GM13976 (cell line): ENCODE results near the gene CCDC27.

ENCODE experiments used
- DNase-seq: peaks from one replicate; pipeline ENCODE4 v3.0.0; 2012; ENCODE audit warnings: low spot score
- in situ Hi-C: fragments of 300-500 bp; cut with MboI; formaldehyde crosslinking; loops from one replicate; pipeline ENCODE4 v1.12.0; 2022; ENCODE audit warnings: low sequenced_read_pairs, mixed read lengths, inconsistent platforms; ENCODE audit not compliant: unreplicated experiment
- TF ChIP-seq, protein P1 (sequence below): IDR thresholded peaks from 2 replicates; pipeline ENCODE4 v1.5.1; 2012; ENCODE audit warnings: borderline replicate concordance, mild to moderate bottlenecking; ENCODE audit not compliant: insufficient read depth; ENCODE audit errors: extremely low read depth, missing control alignments, control extremely low read depth

CCDC27 gene

GRCh38 chr1:3741566-3742438, 10.4 kb upstream of the CCDC27 start:
- no peak for DNase-seq
- in situ Hi-C loops, result no loop called here
- TF ChIP-seq, protein P1, sequence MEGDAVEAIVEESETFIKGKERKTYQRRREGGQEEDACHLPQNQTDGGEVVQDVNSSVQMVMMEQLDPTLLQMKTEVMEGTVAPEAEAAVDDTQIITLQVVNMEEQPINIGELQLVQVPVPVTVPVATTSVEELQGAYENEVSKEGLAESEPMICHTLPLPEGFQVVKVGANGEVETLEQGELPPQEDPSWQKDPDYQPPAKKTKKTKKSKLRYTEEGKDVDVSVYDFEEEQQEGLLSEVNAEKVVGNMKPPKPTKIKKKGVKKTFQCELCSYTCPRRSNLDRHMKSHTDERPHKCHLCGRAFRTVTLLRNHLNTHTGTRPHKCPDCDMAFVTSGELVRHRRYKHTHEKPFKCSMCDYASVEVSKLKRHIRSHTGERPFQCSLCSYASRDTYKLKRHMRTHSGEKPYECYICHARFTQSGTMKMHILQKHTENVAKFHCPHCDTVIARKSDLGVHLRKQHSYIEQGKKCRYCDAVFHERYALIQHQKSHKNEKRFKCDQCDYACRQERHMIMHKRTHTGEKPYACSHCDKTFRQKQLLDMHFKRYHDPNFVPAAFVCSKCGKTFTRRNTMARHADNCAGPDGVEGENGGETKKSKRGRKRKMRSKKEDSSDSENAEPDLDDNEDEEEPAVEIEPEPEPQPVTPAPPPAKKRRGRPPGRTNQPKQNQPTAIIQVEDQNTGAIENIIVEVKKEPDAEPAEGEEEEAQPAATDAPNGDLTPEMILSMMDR, result no peak

GRCh38 chr1:3742439-3743298, 9.6 kb upstream of the CCDC27 start:
- in situ Hi-C loops, result no loop called here
- no peak for DNase-seq
- TF ChIP-seq, protein P1, result no peak

DNA sequence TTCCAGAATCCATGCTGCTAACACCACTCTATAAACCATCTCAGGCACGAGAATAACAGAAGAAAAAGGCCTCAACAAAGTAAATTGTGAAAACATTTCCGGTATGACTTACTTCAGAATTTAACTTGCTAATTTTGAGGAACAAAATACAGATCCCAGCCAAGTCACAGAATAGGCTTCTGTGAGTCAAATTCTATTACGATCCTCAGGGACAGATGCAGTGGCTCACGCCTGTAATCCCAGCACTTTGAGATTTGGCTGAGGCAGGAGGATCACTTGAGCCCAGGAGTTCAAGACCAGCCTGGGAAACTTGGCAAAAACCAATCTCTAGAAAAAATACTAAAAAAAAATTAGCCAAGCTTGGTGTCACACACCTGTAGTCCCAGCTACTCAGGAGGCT, 8.8 kb upstream of the CCDC27 start:
- DNase-seq, result no peak
- in situ Hi-C loops, result no loop called here
- TF ChIP-seq, protein P1, result no peak

DNA sequence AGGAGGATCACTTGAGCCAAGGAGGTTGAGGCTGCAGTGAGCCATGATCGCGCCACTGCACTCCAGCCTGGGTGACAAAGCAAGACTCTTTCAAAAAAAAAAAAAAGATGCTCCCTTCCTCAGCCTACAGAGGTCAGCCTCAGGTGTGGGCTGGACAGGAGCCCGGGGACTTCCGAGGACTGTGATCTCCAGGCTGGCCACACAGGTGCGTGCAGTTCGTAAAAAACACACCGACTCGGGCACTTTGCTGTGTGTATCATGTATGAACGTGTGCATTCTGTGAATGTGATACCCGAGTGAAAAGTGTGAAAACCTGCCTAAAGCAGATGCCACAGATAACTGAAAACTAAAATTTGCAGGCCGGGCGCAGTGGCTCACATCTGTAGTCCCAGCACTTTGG, 8.4 kb upstream of the CCDC27 start:
- DNase-seq, result no peak
- in situ Hi-C loops, result no loop called here
- TF ChIP-seq, protein P1, result no peak

GRCh38 chr1:3744646-3745045, 7.6 kb upstream of the CCDC27 start:
- no peak for DNase-seq
- TF ChIP-seq, protein P1, result no peak
- in situ Hi-C loops, result no loop called here

- in situ Hi-C loops, result no loop called here
- TF ChIP-seq, protein P1, result no peak
- DNase-seq, result no peak
These were observed 7.2 kb upstream of the CCDC27 start for GRCh38 chr1:3745071-3745470.
